HepG2 (cell line): Measurements from ENCODE around the gene MKS1. TPM values are rescaled to one million over a fixed set of nuclear protein-coding genes. Genes with fewer than 3 reads are reported as not detected.

Experiments
- ATAC-seq: fragments of 200-7000 bp; cut with Tn5 transposase; 3 replicates; pipeline ENCODE4 v1.9.1; 2020; ENCODE audit warnings: mild to moderate bottlenecking, moderate library complexity
- BruUV-seq: library from RNA; stranded (reverse); fragments of 400-500 nt; replicated peaks from 2 replicates; lab custom pipeline; 2021; lab: Mats Ljungman, UMichigan
- CTCF ChIA-PET: fragments of 300-600 bp; formaldehyde crosslinking; extraction: SDS; loops from one replicate; lab custom pipeline; 2021; ENCODE audit warnings: low total read pairs, inconsistent platforms, low intra/inter-chr PET ratio; lab: Yijun Ruan, JAX
- POLR2A ChIA-PET: fragments of 350-600 bp; sonication (Branson Sonifier 250); formaldehyde crosslinking; loops from one replicate; lab custom pipeline; 2020; ENCODE audit warnings: antibody characterized with exemption, inconsistent platforms; lab: Yijun Ruan, JAX
- DNase-seq: peaks from one replicate; pipeline ENCODE4 v3.0.0-alpha.2; 2015; ENCODE audit warnings: low spot score
- FAIRE-seq: peaks from 3 replicates; lab custom pipeline; 2011; peaks lifted over from hg19 to GRCh38; lab: Jason Lieb, UNC
- H2AFZ ChIP-seq: one replicate; pipeline ENCODE4 v1.6.1; 2011; ENCODE audit warnings: low read length, inconsistent platforms
- H3K27ac ChIP-seq: fragments of 300-600 bp; 3 replicates; pipeline ENCODE4 v1.8.0; 2011; ENCODE audit warnings: mixed run types, mild to moderate bottlenecking, mixed read lengths, low read length, inconsistent platforms; ENCODE audit not compliant: insufficient read depth; ENCODE audit errors: extremely low read length
- H3K27me3 ChIP-seq, 2 experiments: fragments of 200-600 bp in 1 of 2; 2 replicates in 1 of 2; 3 replicates in 1 of 2; pipeline versions ENCODE4 v1.6.0 to v1.8.0; 2011; ENCODE audit warnings: low read length in 2 of 2, mild to moderate bottlenecking in 2 of 2, moderate library complexity in 2 of 2, inconsistent platforms in 1 of 2; ENCODE audit not compliant: insufficient read depth in 2 of 2, control insufficient read depth in 1 of 2
- H3K36me3 ChIP-seq, 2 experiments: fragments of 200-600 bp in 1 of 2; replicated peaks in 1 of 2; 2 replicates in 1 of 2; 3 replicates in 1 of 2; pipeline versions ENCODE4 v1.5.1 to v1.8.0; 2011; ENCODE audit warnings: low read length in 2 of 2, inconsistent platforms in 1 of 2; ENCODE audit not compliant: insufficient read depth in 2 of 2, control insufficient read depth in 1 of 2
- H3K4me1 ChIP-seq: 2 replicates; pipeline ENCODE4 v1.5.1; 2012; ENCODE audit warnings: low read length, inconsistent platforms; ENCODE audit not compliant: insufficient read depth
- H3K4me2 ChIP-seq: 2 replicates; pipeline ENCODE4 v1.6.0; 2011; ENCODE audit warnings: low read depth, low read length, inconsistent platforms
- H3K4me3 ChIP-seq, 3 experiments: fragments of 200-600 bp in 1 of 3; sonication (generic), shearing (Covaris generic) in 1 of 3; replicated peaks in 1 of 3; 2 replicates each; pipeline ENCODE4 v1.5.1; 2011 to 2016; ENCODE audit warnings: low read length in 3 of 3, inconsistent platforms in 2 of 3, low read depth in 2 of 3, mild to moderate bottlenecking in 2 of 3, control low read depth in 1 of 3, mixed read lengths in 1 of 3; ENCODE audit not compliant: insufficient read depth in 1 of 3
- H3K79me2 ChIP-seq: one replicate; pipeline ENCODE4 v1.6.1; 2011; ENCODE audit warnings: low read length, inconsistent platforms; ENCODE audit not compliant: insufficient read depth
- H3K9ac ChIP-seq: 2 replicates; pipeline ENCODE4 v1.6.0; 2011; ENCODE audit warnings: mild to moderate bottlenecking, low read depth, low read length, inconsistent platforms; ENCODE audit not compliant: insufficient read depth
- H3K9me3 ChIP-seq: 2 replicates; pipeline ENCODE4 v1.5.1; 2012; ENCODE audit warnings: mild to moderate bottlenecking, low read length
- H4K20me1 ChIP-seq: 2 replicates; pipeline ENCODE4 v1.6.0; 2011; ENCODE audit warnings: inconsistent platforms, mild to moderate bottlenecking, low read length, moderate library complexity; ENCODE audit not compliant: insufficient read depth
- CEBPB ChIP-seq: IDR thresholded peaks from 2 replicates; pipeline ENCODE4 v1.6.1; 2011; ENCODE audit warnings: low read depth, low read length, improper control_type of control experiment, borderline replicate concordance
- MTA1 ChIP-seq: sonication (generic); formaldehyde crosslinking; IDR thresholded peaks from 2 replicates; pipeline ENCODE4 v1.4.0; 2020; ENCODE audit warnings: missing genetic modification reagents, mild to moderate bottlenecking, borderline replicate concordance
- RFXAP ChIP-seq: sonication (generic); formaldehyde crosslinking; IDR thresholded peaks from 2 replicates; pipeline ENCODE4 v1.4.0; 2020; ENCODE audit warnings: missing genetic modification reagents, borderline replicate concordance
- SP1 ChIP-seq, 2 experiments: fragments of 450-650 bp in 1 of 2; sonication (generic) in 1 of 2; formaldehyde crosslinking in 1 of 2; IDR thresholded peaks; 2 replicates each; pipeline versions ENCODE4 v1.4.0 to v1.6.1; 2016 to 2020; ENCODE audit warnings: missing genetic modification reagents in 1 of 2
- TBX3 ChIP-seq: fragments of 450-650 bp; IDR thresholded peaks from 2 replicates; pipeline ENCODE4 v1.6.1; 2017; ENCODE audit warnings: antibody characterized with exemption, mild to moderate bottlenecking, inconsistent platforms, borderline replicate concordance
- TGIF2 ChIP-seq: IDR thresholded peaks from 2 replicates; pipeline ENCODE4 v1.6.1; 2016; ENCODE audit warnings: control low read depth, missing compliant biosample characterization
- ZFX ChIP-seq: sonication (generic); formaldehyde crosslinking; IDR thresholded peaks from 2 replicates; pipeline ENCODE4 v1.4.0; 2020; ENCODE audit warnings: mild to moderate bottlenecking, low read depth, missing genetic modification reagents, moderate library complexity
- ZNF33B ChIP-seq: sonication (generic); formaldehyde crosslinking; IDR thresholded peaks from 2 replicates; pipeline ENCODE4 v1.5.1; 2020; ENCODE audit warnings: mild to moderate bottlenecking, missing genetic modification reagents
- ZNF768 ChIP-seq: sonication (generic); formaldehyde crosslinking; IDR thresholded peaks from 2 replicates; pipeline ENCODE4 v1.4.0; 2020; ENCODE audit warnings: missing genetic modification reagents
- WGBS: methylation state at CpG from one replicate; pipeline ENCODE4 v1.1.6; 2017; ENCODE audit warnings: low lambda C conversion rate; 5-methylcytosine and 5-hydroxymethylcytosine counted together
- in situ Hi-C: cut with HindIII; loops from 2 replicates; pipeline ENCODE4 v1.10.0; 2017; ENCODE audit warnings: low pct_unique_long_range_greater_than_20kb; ENCODE audit not compliant: extremely low pct_ligation_motif_present
- intact Hi-C: fragments of 100-400 bp; cut with micrococcal nuclease; formaldehyde crosslinking; loops from one replicate; pipeline ENCODE4 v1.10.0; 2022; ENCODE audit not compliant: unreplicated experiment
- polyA plus RNA-seq, 8 experiments: library from polyadenylated mRNA; depleted of rRNA in 3 of 8; stranded (reverse) in 7 of 8; unstranded in 1 of 8; fragments of >200 nt; fragmentation: Illumina TruSeq in 4 of 8; extraction: Trizol in 4 of 8; gene quantifications; 2 replicates each; pipeline versions ENCODE4 v1.2.1 to v1.2.3, GENCODE V29; 2011 to 2016; ENCODE audit warnings: low read depth in 4 of 8, missing spikeins in 1 of 8, mixed read lengths in 1 of 8; ENCODE audit not compliant: insufficient read depth in 1 of 8
- total RNA-seq, 5 experiments: library from RNA; depleted of rRNA; stranded (reverse); fragments of >200 nt; fragmentation: Illumina TruSeq; extraction: Trizol; gene quantifications; 2 replicates each; pipeline ENCODE4 v1.2.3, GENCODE V29; 2016; ENCODE audit warnings: low read depth in 1 of 5
- TF ChIP-seq, protein P1 (sequence below): sonication (generic); formaldehyde crosslinking; IDR thresholded peaks from 2 replicates; pipeline ENCODE4 v1.5.1; 2020; ENCODE audit warnings: missing genetic modification reagents, mild to moderate bottlenecking, borderline replicate concordance
- TF ChIP-seq, protein P2 (sequence below), 2 experiments: fragments of 450-650 bp in 1 of 2; sonication (generic) in 1 of 2; formaldehyde crosslinking in 1 of 2; IDR thresholded peaks; 2 replicates each; pipeline versions ENCODE4 v1.6.1 to v1.8.0; 2016 to 2022; ENCODE audit warnings: antibody characterized with exemption in 1 of 2, mild to moderate bottlenecking in 1 of 2, missing genetic modification reagents in 1 of 2

MKS1 gene
- total and polyA plus RNA-seq, 2 of the 13 experiments (the other 11 are each of a cell fraction or from before 2014, with no cell fraction given) = 16.1 to 26.3 TPM

DNA sequence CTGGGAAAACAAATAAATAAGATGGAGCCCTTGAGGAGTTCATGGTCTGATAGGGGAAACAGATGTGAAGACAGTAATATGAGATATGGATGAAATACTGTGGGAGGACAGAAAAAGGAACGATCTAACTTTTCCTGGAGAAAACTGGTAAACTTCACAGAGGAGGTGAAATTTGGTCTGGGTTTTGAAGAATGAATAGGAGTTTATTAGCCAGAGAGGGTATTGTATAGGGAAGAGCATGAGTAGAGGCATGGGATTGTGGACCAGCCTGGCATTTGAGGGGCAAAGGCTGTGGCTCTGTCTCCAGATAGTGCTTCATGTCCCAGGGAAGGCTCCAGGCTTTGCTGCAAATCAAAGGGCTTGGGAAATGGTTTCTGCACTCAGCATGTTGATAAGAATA is 20.9 kb upstream of the MKS1 start (continued):
- TF ChIP-seq ZNF33B (CRISPR knock-in tag) (no peak), ZNF768 (CRISPR knock-in tag) (no peak)
- TF ChIP-seq, protein P1, sequence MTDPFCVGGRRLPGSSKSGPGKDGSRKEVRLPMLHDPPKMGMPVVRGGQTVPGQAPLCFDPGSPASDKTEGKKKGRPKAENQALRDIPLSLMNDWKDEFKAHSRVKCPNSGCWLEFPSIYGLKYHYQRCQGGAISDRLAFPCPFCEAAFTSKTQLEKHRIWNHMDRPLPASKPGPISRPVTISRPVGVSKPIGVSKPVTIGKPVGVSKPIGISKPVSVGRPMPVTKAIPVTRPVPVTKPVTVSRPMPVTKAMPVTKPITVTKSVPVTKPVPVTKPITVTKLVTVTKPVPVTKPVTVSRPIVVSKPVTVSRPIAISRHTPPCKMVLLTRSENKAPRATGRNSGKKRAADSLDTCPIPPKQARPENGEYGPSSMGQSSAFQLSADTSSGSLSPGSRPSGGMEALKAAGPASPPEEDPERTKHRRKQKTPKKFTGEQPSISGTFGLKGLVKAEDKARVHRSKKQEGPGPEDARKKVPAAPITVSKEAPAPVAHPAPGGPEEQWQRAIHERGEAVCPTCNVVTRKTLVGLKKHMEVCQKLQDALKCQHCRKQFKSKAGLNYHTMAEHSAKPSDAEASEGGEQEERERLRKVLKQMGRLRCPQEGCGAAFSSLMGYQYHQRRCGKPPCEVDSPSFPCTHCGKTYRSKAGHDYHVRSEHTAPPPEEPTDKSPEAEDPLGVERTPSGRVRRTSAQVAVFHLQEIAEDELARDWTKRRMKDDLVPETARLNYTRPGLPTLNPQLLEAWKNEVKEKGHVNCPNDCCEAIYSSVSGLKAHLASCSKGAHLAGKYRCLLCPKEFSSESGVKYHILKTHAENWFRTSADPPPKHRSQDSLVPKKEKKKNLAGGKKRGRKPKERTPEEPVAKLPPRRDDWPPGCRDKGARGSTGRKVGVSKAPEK (CRISPR knock-in tag) = no peak

DNA sequence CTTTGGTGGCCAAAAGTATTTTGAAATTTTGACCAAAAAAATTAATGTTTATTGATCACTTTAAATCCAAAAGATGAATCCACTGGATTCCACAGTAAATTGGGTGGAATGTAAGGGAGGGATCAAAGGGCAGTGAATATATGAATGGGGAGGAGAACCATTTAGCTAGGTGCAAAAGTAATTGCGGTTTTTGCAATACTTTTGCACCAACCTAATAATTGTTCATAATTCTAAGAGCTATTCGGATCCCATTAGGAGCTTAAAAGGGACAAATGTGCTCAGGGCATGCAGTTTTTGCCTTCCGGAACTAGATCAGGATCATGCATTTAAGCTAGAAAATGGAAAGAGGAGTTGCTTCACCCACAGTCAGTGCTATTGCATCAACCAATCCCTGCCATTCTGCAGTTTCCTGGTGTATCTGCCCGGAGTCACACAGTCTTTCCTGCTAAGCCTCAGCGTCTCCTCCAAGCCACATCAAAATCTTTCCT is 19.1 kb upstream of the MKS1 start, which contains the start of gene LPO:
TSS of gene LPO (plus strand) at position 438 of the 488 bp plus-strand sequence. CDS start 4,396 bp downstream, outside the sequence.
- in situ Hi-C loops (no loop called here), intact Hi-C loops (no loop called here)
- Histone ChIP-seq H3K27ac (no peak within 1 kb of the TSS), H3K36me3 (no peaks in the 10 kb centered on the region), H3K9ac (no peak within 1 kb of the TSS), H3K4me1 (no peaks in the 10 kb centered on the region; the same call in 1 of the 2 replicates), H3K27me3 (peaks cover 1 to 56% of the 10 kb centered on the region in 2 experiments), H3K9me3 (no peaks in the 10 kb centered on the region), H3K4me3 (no peak within 1 kb of the TSS), H2AFZ (no peak within 1 kb of the TSS), H3K79me2 (no peaks in the 10 kb centered on the region), H3K4me2 (no peak within 1 kb of the TSS), H4K20me1 (no peaks in the 10 kb centered on the region)
- DNase-seq (no peak), ATAC-seq (no peak), FAIRE-seq (no peak)
- ChIA-PET POLR2A (no interaction called here), CTCF (no interaction called here)
- 13% methylated on average over 5 of the region's 5 CpGs for WGBS
- BruUV-seq = no TSS peak
- TF ChIP-seq ZFX (CRISPR knock-in tag) (no peak), SP1 (IDR thresholded peaks at IDR 0.05) (no peak), SP1 (CRISPR knock-in tag; IDR thresholded peaks at IDR 0.05) (no peak), RFXAP (no peak), MTA1 (CRISPR knock-in tag) (no peak), TBX3 (no peak), CEBPB (peak; percentile 49; the same call in 1 of the 2 replicates), TGIF2 (CRISPR knock-in tag) (no peak)
- TF ChIP-seq, protein P2, sequence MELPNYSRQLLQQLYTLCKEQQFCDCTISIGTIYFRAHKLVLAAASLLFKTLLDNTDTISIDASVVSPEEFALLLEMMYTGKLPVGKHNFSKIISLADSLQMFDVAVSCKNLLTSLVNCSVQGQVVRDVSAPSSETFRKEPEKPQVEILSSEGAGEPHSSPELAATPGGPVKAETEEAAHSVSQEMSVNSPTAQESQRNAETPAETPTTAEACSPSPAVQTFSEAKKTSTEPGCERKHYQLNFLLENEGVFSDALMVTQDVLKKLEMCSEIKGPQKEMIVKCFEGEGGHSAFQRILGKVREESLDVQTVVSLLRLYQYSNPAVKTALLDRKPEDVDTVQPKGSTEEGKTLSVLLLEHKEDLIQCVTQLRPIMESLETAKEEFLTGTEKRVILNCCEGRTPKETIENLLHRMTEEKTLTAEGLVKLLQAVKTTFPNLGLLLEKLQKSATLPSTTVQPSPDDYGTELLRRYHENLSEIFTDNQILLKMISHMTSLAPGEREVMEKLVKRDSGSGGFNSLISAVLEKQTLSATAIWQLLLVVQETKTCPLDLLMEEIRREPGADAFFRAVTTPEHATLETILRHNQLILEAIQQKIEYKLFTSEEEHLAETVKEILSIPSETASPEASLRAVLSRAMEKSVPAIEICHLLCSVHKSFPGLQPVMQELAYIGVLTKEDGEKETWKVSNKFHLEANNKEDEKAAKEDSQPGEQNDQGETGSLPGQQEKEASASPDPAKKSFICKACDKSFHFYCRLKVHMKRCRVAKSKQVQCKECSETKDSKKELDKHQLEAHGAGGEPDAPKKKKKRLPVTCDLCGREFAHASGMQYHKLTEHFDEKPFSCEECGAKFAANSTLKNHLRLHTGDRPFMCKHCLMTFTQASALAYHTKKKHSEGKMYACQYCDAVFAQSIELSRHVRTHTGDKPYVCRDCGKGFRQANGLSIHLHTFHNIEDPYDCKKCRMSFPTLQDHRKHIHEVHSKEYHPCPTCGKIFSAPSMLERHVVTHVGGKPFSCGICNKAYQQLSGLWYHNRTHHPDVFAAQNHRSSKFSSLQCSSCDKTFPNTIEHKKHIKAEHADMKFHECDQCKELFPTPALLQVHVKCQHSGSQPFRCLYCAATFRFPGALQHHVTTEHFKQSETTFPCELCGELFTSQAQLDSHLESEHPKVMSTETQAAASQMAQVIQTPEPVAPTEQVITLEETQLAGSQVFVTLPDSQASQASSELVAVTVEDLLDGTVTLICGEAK (IDR thresholded peaks at IDR 0.05) = peak; percentile 75
- TF ChIP-seq, protein P2 (CRISPR knock-in tag; IDR thresholded peaks at IDR 0.05) = no peak
